DOHH2 (cell line): ENCODE measurements around the gene MTRFR.

Source experiments
- CTCF ChIP-seq: fragments of 200-600 bp; sonication (generic); IDR thresholded peaks from one replicate; pipeline ENCODE4 v1.5.1; 2014; ENCODE audit warnings: antibody characterized with exemption, mild to moderate bottlenecking, low read depth, low read length; ENCODE audit not compliant: poor library complexity, severe bottlenecking
- EZH2phosphoT487 ChIP-seq: fragments of 200-600 bp; sonication (generic); IDR thresholded peaks from 2 replicates; pipeline ENCODE4 v1.6.1; 2017; ENCODE audit warnings: borderline replicate concordance, mild to moderate bottlenecking, antibody characterized with exemption, low read length, moderate library complexity, mixed read lengths

- TF ChIP-seq EZH2phosphoT487 (no peak), CTCF (peak; percentile 47)
Observed at GRCh38 chr12:123269395-123269892, 36.2 kb downstream of the MTRFR start.
